Mammary epithelial cell (primary cell): ENCODE results near the gene TUBGCP6.

Source experiments
- EZH2 ChIP-seq: IDR thresholded peaks from 2 replicates; pipeline ENCODE4 v1.6.1; 2012; ENCODE audit warnings: low read length, inconsistent platforms, borderline replicate concordance
- TF ChIP-seq, protein P1 (sequence below), 2 donors: IDR thresholded peaks in 1 of 2; conservative IDR thresholded peaks in 1 of 2; 2 replicates each; pipeline ENCODE4 v1.5.1; 2011 to 2012; ENCODE audit warnings: inconsistent platforms in 2 of 2, low read length in 2 of 2, mild to moderate bottlenecking in 2 of 2, control low read depth in 1 of 2, low read depth in 1 of 2; ENCODE audit not compliant: insufficient read depth in 1 of 2; ENCODE audit errors: extremely low read depth in 1 of 2

DNA sequence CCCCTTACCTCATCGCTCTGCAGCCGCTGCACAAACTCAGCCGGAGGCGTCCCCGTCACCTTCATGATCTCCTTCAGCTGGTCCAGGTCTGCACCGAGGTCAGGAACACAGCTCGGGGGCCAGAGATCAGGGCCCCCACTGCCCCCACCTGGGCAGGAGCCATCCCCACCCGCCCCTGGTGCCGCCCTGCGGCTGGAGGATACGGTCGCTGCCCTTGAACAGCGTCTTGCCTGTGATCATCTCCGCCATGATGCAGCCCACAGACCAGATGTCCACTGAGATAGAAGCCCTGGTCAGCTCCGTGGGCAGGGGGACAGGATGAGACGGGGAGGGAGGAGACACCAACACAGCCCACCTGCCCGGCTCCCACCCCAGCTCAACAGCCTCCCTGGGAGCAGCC is 10.8 kb upstream of the TUBGCP6 start:
- TF ChIP-seq, protein P1, sequence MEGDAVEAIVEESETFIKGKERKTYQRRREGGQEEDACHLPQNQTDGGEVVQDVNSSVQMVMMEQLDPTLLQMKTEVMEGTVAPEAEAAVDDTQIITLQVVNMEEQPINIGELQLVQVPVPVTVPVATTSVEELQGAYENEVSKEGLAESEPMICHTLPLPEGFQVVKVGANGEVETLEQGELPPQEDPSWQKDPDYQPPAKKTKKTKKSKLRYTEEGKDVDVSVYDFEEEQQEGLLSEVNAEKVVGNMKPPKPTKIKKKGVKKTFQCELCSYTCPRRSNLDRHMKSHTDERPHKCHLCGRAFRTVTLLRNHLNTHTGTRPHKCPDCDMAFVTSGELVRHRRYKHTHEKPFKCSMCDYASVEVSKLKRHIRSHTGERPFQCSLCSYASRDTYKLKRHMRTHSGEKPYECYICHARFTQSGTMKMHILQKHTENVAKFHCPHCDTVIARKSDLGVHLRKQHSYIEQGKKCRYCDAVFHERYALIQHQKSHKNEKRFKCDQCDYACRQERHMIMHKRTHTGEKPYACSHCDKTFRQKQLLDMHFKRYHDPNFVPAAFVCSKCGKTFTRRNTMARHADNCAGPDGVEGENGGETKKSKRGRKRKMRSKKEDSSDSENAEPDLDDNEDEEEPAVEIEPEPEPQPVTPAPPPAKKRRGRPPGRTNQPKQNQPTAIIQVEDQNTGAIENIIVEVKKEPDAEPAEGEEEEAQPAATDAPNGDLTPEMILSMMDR (conservative IDR thresholded peaks at IDR 0.05 in 1 of 2, IDR thresholded peaks at IDR 0.05 in 1 of 2; ENCODE audit: extremely low read depth in 1 of 2, insufficient read depth in 1 of 2, low read depth in 1 of 2, low read length in 2 of 2): no peak
- no peak for TF ChIP-seq EZH2
